ENCODE measurements around the gene HTR4. TPM values are rescaled to one million over a fixed set of nuclear protein-coding genes. Genes with fewer than 3 reads are reported as not detected.

HTR4 gene
- total RNA-seq, 1 experiment from 2014 or later, result not detected

- H3K27me3 Mint-ChIP-seq (ENCODE audit: low read depth), result no peaks in the 10 kb centered on the region
- Histone ChIP-seq H4K20me1 (ENCODE audit: control insufficient read depth, insufficient read depth, insufficient read length) (no peaks in the 10 kb centered on the region), H3K27me3 (ENCODE audit: insufficient read depth, low read length) (no peaks in the 10 kb centered on the region), H2AK5ac (ENCODE audit: insufficient read length, low read length) (no peak overlapping the region), H3K4ac (ENCODE audit: low read depth, low read length) (no peak overlapping the region), H2BK120ac (ENCODE audit: low read depth, low read length, poor library complexity, severe bottlenecking) (no peak overlapping the region), H3K18ac (ENCODE audit: insufficient read length, low read depth, low read length) (no peak overlapping the region), H3K56ac (ENCODE audit: insufficient read length, low read depth, low read length) (no peak overlapping the region), H4K91ac (ENCODE audit: insufficient read length, low read depth, low read length) (no peak overlapping the region), H3K4me1 (ENCODE audit: insufficient read depth, low read length) (no peaks in the 10 kb centered on the region), H3K79me2 (ENCODE audit: insufficient read depth, low read length) (no peaks in the 10 kb centered on the region), H3T11ph (ENCODE audit: low read length) (no peak overlapping the region), H3K14ac (ENCODE audit: insufficient read depth, low read length) (no peak overlapping the region), H2BK5ac (ENCODE audit: insufficient read length, low read length) (no peak overlapping the region), H3K9ac (ENCODE audit: extremely low read depth, insufficient read length, low read length) (no peak overlapping the region), H3K4me2 (ENCODE audit: insufficient read depth, insufficient read length, low read length) (no peak overlapping the region), H3K23ac (ENCODE audit: insufficient read length, low read depth, low read length) (no peak overlapping the region), H3K23me2 (ENCODE audit: insufficient read length, low read depth, low read length, poor library complexity, severe bottlenecking) (no peaks in the 10 kb centered on the region), H2BK15ac (ENCODE audit: low read depth, low read length) (no peak overlapping the region), H3K27ac (ENCODE audit: insufficient read length, low read depth, low read length) (no peak overlapping the region), H4K8ac (replicated peaks; ENCODE audit: insufficient read length, low read depth, low read length) (no peak overlapping the region), H4K5ac (ENCODE audit: insufficient read length, low read depth, low read length) (no peak overlapping the region), H2AFZ (ENCODE audit: low read length) (no peak overlapping the region), H3K79me1 (ENCODE audit: insufficient read depth, low read depth, low read length, poor library complexity, severe bottlenecking) (no peaks in the 10 kb centered on the region), H3K9me3 (ENCODE audit: control insufficient read depth, low read depth, low read length) (no peaks in the 10 kb centered on the region), H2BK12ac (ENCODE audit: insufficient read length, low read depth, low read length) (no peak overlapping the region), H2BK20ac (ENCODE audit: low read depth, low read length, poor library complexity, severe bottlenecking) (no peak overlapping the region)
- H3K36me3 Mint-ChIP-seq (ENCODE audit: insufficient read depth in 1 of 3, low read depth in 3 of 3), result no peaks in the 10 kb centered on the region
- no peak for TF ChIP-seq CTCF (conservative IDR thresholded peaks at IDR 0.05)
- H3K27ac Mint-ChIP-seq, result no peak overlapping the region
- H3K4me3 Mint-ChIP-seq, result no peak overlapping the region
- 0 out of 4 replicates have a peak, but pooled peaks cover 0 to 3% of the 10 kb centered on the region in 2 experiments for H3K4me1 Mint-ChIP-seq
- no peaks in the 10 kb centered on the region for H3K9me3 Mint-ChIP-seq
- DNase-seq, result no peak
These were observed 13.9 kb downstream of the HTR4 start for GRCh38 chr5:148640471-148640870.
